OCI-LY3 (cell line): ENCODE measurements around the gene COA6.
"Not testable (repeated sequence)": the region's sequence is repeated elsewhere in the genome, so short reads cannot be mapped to it uniquely, and the experiment has no call there.

Source experiments
- H2AFZ ChIP-seq: fragments of 200-600, 300-600 bp; shearing (Covaris generic); 2 replicates; pipeline ENCODE4 v1.6.0; 2014; ENCODE audit warnings: antibody characterized with exemption, low read depth, low read length
- H3K27ac ChIP-seq: fragments of 200-600, 300-600 bp; sonication (generic); 2 replicates; pipeline ENCODE4 v1.5.1; 2014; ENCODE audit warnings: mild to moderate bottlenecking, low read length, moderate library complexity, mixed read lengths
- H3K27me3 ChIP-seq: fragments of 200-600, 300-600 bp; sonication (generic); 2 replicates; pipeline ENCODE4 v1.6.1; 2014; ENCODE audit warnings: low read depth, low read length, mixed read lengths
- H3K36me3 ChIP-seq: fragments of 200-600, 300-600 bp; sonication (generic); replicated peaks from 2 replicates; pipeline ENCODE3; 2014; ENCODE audit warnings: low read depth, low read length, mixed read lengths
- H3K4me1 ChIP-seq: fragments of 300-600, 200-600 bp; sonication (generic); 2 replicates; pipeline ENCODE4 v1.6.1; 2014; ENCODE audit warnings: low read length, mixed read lengths
- H3K4me2 ChIP-seq: fragments of 200-600, 300-600 bp; sonication (generic); 2 replicates; pipeline ENCODE4 v1.6.1; 2014; ENCODE audit warnings: low read length, mixed read lengths
- H3K4me3 ChIP-seq: fragments of 300-600, 200-600 bp; sonication (generic); 2 replicates; pipeline ENCODE4 v1.5.1; 2014; ENCODE audit warnings: antibody characterized with exemption, mild to moderate bottlenecking, low read length, moderate library complexity
- H3K79me2 ChIP-seq: fragments of 300-600, 200-600 bp; shearing (Covaris generic); 2 replicates; pipeline ENCODE4 v1.6.1; 2014; ENCODE audit warnings: mild to moderate bottlenecking, low read length, mixed read lengths
- H3K9ac ChIP-seq: fragments of 300-600, 200-600 bp; shearing (Covaris generic); 2 replicates; pipeline ENCODE4 v1.6.0; 2014; ENCODE audit warnings: mild to moderate bottlenecking, low read length, moderate library complexity
- H3K9me3 ChIP-seq: fragments of 200-600, 300-600 bp; shearing (Covaris generic); 2 replicates; pipeline ENCODE4 v1.6.1; 2014; ENCODE audit warnings: low read length, mixed read lengths; ENCODE audit not compliant: insufficient read depth
- H4K20me1 ChIP-seq: fragments of 200-600, 300-600 bp; sonication (generic); 2 replicates; pipeline ENCODE4 v1.6.1; 2016; ENCODE audit warnings: low read length, mixed read lengths; ENCODE audit not compliant: insufficient read depth
- EZH2phosphoT487 ChIP-seq: fragments of 200-600 bp; shearing (Covaris generic); IDR thresholded peaks from 2 replicates; pipeline ENCODE4 v1.6.1; 2018; ENCODE audit warnings: antibody characterized with exemption, mixed run types, low read depth
- TF ChIP-seq, protein P1 (sequence below): fragments of 200-600, 300-600 bp; sonication (generic); IDR thresholded peaks from 2 replicates; pipeline ENCODE4 v1.5.1; 2014; ENCODE audit warnings: antibody characterized with exemption, low read length, low read depth

COA6 gene

DNA sequence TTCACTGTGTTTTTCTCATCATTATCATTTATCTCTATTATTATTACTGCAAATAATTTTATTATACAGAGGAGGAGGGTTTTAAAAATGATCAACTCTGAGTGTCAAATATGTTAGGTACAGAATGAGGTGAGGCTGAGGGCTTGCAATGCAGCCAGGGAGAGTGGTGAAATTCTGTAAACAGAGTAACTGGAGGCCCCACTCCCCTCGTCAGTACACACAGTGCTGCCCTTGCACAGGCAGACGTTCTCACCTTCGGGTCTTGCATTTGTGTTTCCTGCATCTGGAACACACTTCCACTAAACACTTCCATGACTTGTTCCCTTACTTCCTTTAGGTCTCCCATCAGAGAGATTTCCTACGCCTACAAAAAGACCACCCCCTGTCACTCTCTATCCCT lies 24.3 kb upstream of the COA6 start:
- Histone ChIP-seq H3K4me1 (no peaks in the 10 kb centered on the region), H3K9ac (no peak overlapping the region), H3K4me3 (no peak overlapping the region), H3K79me2 (no peaks in the 10 kb centered on the region), H3K4me2 (no peak overlapping the region), H3K27me3 (peaks cover 12% of the 10 kb centered on the region; the same call in 1 of the 2 replicates), H3K27ac (no peak overlapping the region), H3K36me3 (no peaks in the 10 kb centered on the region), H3K9me3 (no peaks in the 10 kb centered on the region), H4K20me1 (no peaks in the 10 kb centered on the region), H2AFZ (no peak overlapping the region)
- TF ChIP-seq, protein P1, sequence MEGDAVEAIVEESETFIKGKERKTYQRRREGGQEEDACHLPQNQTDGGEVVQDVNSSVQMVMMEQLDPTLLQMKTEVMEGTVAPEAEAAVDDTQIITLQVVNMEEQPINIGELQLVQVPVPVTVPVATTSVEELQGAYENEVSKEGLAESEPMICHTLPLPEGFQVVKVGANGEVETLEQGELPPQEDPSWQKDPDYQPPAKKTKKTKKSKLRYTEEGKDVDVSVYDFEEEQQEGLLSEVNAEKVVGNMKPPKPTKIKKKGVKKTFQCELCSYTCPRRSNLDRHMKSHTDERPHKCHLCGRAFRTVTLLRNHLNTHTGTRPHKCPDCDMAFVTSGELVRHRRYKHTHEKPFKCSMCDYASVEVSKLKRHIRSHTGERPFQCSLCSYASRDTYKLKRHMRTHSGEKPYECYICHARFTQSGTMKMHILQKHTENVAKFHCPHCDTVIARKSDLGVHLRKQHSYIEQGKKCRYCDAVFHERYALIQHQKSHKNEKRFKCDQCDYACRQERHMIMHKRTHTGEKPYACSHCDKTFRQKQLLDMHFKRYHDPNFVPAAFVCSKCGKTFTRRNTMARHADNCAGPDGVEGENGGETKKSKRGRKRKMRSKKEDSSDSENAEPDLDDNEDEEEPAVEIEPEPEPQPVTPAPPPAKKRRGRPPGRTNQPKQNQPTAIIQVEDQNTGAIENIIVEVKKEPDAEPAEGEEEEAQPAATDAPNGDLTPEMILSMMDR, result no peak
- TF ChIP-seq EZH2phosphoT487, result no peak

DNA sequence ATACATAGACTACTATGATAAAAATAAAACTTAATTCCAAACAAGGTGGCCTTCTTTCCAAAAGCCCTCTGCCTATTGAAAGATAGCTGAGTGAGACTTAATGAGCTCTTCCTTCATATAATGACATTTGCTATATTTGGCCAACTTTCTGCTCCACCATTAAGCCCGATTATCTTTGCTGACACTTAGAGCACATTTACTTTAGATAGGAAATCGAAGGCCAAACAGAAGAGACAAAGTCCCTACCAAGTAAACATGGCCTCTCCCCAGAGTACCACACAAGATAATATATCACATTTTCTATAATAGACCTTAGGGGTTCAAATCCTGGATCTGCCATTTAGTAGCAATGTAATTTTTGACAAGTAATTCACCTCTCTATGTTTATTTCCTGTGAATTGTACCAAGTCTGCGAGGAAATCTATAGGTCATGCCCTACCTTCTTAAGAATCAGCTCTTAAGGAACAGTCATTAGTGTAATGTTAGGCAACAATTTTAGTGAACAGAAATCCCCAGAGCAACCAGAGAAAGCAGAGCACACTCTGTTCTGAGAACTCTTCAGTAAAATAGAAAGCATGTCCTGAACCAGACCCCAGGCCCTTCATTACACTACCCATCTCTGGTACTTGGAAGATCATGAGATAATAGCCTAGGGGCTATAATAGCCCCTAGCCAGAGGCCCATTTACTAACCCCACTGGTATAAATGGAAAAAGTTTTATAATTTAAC lies 17.3 kb upstream of the COA6 start:
- H2AFZ ChIP-seq, result no peak overlapping the region
- H3K9ac ChIP-seq, result no peak overlapping the region
- no peaks in the 10 kb centered on the region for H4K20me1 ChIP-seq
- no peak overlapping the region for H3K27ac ChIP-seq
- TF ChIP-seq, protein P1, result no peak
- TF ChIP-seq EZH2phosphoT487, result no peak
- no peak overlapping the region for H3K4me3 ChIP-seq
- H3K9me3 ChIP-seq, result no peaks in the 10 kb centered on the region
- peaks cover 9% of the 10 kb centered on the region; the same call in 1 of the 2 replicates for H3K27me3 ChIP-seq
- no peaks in the 10 kb centered on the region for H3K36me3 ChIP-seq
- H3K4me1 ChIP-seq, result no peaks in the 10 kb centered on the region
- no peaks in the 10 kb centered on the region for H3K79me2 ChIP-seq
- no peak overlapping the region for H3K4me2 ChIP-seq

DNA sequence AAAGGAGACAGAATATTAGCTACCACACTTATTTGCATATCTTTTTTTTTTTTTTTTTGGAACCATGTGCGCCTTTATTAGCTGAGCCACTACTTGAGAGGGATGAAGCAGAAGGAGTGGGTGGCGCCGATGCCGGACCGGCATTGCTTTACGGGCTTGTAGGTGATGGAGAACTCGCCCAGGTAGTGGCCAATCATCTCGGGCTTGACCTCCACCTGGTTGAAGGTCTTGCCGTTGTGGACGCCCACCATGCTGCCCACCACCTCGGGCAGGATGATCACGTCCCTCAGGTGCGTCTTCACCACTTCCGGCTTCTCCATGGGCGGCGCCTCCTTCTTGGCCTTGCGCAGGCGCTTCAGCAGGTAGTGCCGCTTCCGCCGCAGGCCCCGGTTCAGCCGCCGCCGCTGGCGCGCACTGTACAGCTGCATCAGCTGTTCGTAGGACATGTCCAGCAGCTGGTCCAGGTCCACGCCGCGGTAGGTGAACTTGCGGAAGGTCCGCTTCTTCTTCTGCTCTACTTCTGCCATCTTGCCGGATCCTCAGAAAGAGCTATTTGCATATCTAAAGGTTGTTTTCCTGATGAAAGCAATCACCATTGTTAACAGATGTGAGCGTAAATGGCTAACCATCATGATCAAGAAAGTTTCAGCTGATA lies 16.5 kb upstream of the COA6 start:
- H3K79me2 ChIP-seq, H3K27ac ChIP-seq, H3K36me3 ChIP-seq, H4K20me1 ChIP-seq, H3K4me3 ChIP-seq, H3K27me3 ChIP-seq, H3K9me3 ChIP-seq, H3K4me2 ChIP-seq, H3K4me1 ChIP-seq, H2AFZ ChIP-seq, H3K9ac ChIP-seq: not testable (repeated sequence)

DNA sequence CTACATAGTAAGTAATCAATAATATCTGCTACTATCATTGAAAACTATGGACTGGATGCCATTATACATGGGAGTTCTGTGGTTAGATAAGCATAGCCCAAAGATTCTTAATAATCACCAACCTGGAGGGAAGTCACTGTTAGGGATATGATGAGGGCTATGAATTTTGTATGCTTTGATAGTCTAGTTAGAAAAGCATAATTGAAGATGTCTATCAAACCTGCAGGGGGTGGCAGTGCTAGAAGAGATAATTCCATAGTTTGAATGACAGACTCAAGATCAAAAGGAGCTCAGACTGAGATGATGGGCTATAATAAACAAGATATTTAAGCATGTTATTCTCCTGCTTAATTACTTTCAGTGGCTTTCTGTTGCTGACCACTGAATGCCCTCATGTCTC lies 15.4 kb upstream of the COA6 start:
- no peaks in the 10 kb centered on the region for H3K4me1 ChIP-seq
- TF ChIP-seq EZH2phosphoT487, result no peak
- TF ChIP-seq, protein P1, result no peak
- no peak overlapping the region for H3K27ac ChIP-seq
- H3K79me2 ChIP-seq, result no peaks in the 10 kb centered on the region
- H3K9me3 ChIP-seq, result no peaks in the 10 kb centered on the region
- H2AFZ ChIP-seq, result no peak overlapping the region
- peaks cover 9% of the 10 kb centered on the region; the same call in 1 of the 2 replicates for H3K27me3 ChIP-seq
- H3K4me3 ChIP-seq, result no peak overlapping the region
- no peaks in the 10 kb centered on the region for H4K20me1 ChIP-seq
- no peak overlapping the region for H3K4me2 ChIP-seq
- H3K36me3 ChIP-seq, result no peaks in the 10 kb centered on the region
- H3K9ac ChIP-seq, result no peak overlapping the region
